Osteoblast (primary cell): ENCODE data around the gene SINHCAF. TPM values are rescaled to one million over a fixed set of nuclear protein-coding genes. Genes with fewer than 3 reads are reported as not detected.

Experiments used
- DNase-seq: peaks from one replicate; pipeline ENCODE4 v3.0.0; 2011; ENCODE audit warnings: low spot score, mixed read lengths; ENCODE audit not compliant: insufficient read length; ENCODE audit errors: missing footprints
- H2AFZ ChIP-seq: 2 replicates; pipeline ENCODE4 v1.6.0; 2011; ENCODE audit warnings: mild to moderate bottlenecking, low read length
- H3K27ac ChIP-seq: 2 replicates; pipeline ENCODE4 v1.5.1; 2011; ENCODE audit warnings: mild to moderate bottlenecking, low read depth, low read length, moderate library complexity
- H3K27me3 ChIP-seq: 2 replicates; pipeline ENCODE4 v1.6.0; 2012; ENCODE audit warnings: mild to moderate bottlenecking, control low read depth, inconsistent platforms, low read length, moderate library complexity; ENCODE audit not compliant: insufficient read depth
- H3K36me3 ChIP-seq: 2 replicates; pipeline ENCODE4 v1.5.1; 2011; ENCODE audit warnings: mild to moderate bottlenecking, low read length, control low read depth, moderate library complexity; ENCODE audit not compliant: insufficient read depth
- H3K4me1 ChIP-seq: 2 replicates; pipeline ENCODE4 v1.5.1; 2011; ENCODE audit warnings: mild to moderate bottlenecking, low read length, control low read depth, moderate library complexity; ENCODE audit not compliant: insufficient read depth
- H3K4me2 ChIP-seq: 2 replicates; pipeline ENCODE4 v1.6.0; 2011; ENCODE audit warnings: mild to moderate bottlenecking, low read length; ENCODE audit not compliant: insufficient read depth
- H3K4me3 ChIP-seq: fragments of 200-600 bp; sonication (generic); 3 replicates; pipeline ENCODE4 v1.5.1; 2012; ENCODE audit warnings: mild to moderate bottlenecking, low read length, inconsistent platforms; ENCODE audit not compliant: insufficient read depth
- H3K79me2 ChIP-seq: 2 replicates; pipeline ENCODE4 v1.6.0; 2012; ENCODE audit warnings: mild to moderate bottlenecking, low read length, control low read depth, inconsistent platforms; ENCODE audit not compliant: insufficient read depth
- H3K9me3 ChIP-seq: 2 replicates; pipeline ENCODE4 v1.5.1; 2011; ENCODE audit warnings: low read depth, low read length, control low read depth
- H4K20me1 ChIP-seq: 2 replicates; pipeline ENCODE4 v1.6.0; 2012; ENCODE audit warnings: mild to moderate bottlenecking, low read length, control low read depth; ENCODE audit not compliant: insufficient read depth
- total RNA-seq: library from RNA; depleted of rRNA; stranded (reverse); fragments of >200 nt; gene quantifications from 2 replicates; pipeline ENCODE4 v1.2.3, GENCODE V29; 2012
- TF ChIP-seq, protein P1 (sequence below): IDR thresholded peaks from 2 replicates; pipeline ENCODE4 v1.5.1; 2011; ENCODE audit warnings: mild to moderate bottlenecking, low read depth, low read length, moderate library complexity; ENCODE audit errors: extremely low read depth

Gene SINHCAF
- total RNA-seq, 1 donor = 11.2 TPM

DNA sequence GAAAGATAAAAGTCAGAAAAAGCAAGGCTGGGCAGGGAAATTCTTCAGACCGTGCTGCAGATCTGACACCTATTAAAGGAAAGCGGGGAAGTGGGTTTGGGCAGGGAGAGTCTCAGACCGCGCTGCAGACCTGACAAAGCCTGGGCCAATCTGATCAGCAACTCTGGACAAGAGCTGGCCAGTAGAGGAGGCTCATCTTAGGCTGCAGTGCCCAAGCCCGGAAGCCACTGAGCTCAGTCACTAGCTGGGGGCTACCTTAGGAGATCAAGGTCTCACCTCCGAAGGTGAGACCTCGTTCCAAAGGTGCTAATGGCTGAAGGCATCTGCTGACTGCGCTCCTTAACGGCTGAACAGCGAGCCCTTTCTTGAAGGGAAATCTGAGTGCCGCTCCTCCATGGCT, 60.2 kb downstream of the SINHCAF start:
- no peaks in the 10 kb centered on the region for H3K9me3 ChIP-seq
- H3K36me3 ChIP-seq = no peaks in the 10 kb centered on the region
- H3K4me1 ChIP-seq = no peaks in the 10 kb centered on the region
- no peaks in the 10 kb centered on the region for H4K20me1 ChIP-seq
- no peaks in the 10 kb centered on the region for H3K79me2 ChIP-seq
- no peak overlapping the region for H3K4me2 ChIP-seq
- no peak overlapping the region for H3K27ac ChIP-seq
- no peak overlapping the region for H3K4me3 ChIP-seq
- no peaks in the 10 kb centered on the region for H3K27me3 ChIP-seq
- H2AFZ ChIP-seq = peak overlapping the region; percentile 78
- DNase-seq = no peak
- TF ChIP-seq, protein P1, sequence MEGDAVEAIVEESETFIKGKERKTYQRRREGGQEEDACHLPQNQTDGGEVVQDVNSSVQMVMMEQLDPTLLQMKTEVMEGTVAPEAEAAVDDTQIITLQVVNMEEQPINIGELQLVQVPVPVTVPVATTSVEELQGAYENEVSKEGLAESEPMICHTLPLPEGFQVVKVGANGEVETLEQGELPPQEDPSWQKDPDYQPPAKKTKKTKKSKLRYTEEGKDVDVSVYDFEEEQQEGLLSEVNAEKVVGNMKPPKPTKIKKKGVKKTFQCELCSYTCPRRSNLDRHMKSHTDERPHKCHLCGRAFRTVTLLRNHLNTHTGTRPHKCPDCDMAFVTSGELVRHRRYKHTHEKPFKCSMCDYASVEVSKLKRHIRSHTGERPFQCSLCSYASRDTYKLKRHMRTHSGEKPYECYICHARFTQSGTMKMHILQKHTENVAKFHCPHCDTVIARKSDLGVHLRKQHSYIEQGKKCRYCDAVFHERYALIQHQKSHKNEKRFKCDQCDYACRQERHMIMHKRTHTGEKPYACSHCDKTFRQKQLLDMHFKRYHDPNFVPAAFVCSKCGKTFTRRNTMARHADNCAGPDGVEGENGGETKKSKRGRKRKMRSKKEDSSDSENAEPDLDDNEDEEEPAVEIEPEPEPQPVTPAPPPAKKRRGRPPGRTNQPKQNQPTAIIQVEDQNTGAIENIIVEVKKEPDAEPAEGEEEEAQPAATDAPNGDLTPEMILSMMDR = no peak

- H3K4me2 ChIP-seq = no peak overlapping the region
- no peak overlapping the region for H3K4me3 ChIP-seq
- TF ChIP-seq, protein P1 = no peak
- no peaks in the 10 kb centered on the region for H3K36me3 ChIP-seq
- no peak overlapping the region for H2AFZ ChIP-seq
- DNase-seq = peak; percentile 61
- H4K20me1 ChIP-seq = no peaks in the 10 kb centered on the region
- H3K27ac ChIP-seq = no peak overlapping the region
- no peaks in the 10 kb centered on the region for H3K79me2 ChIP-seq
- H3K9me3 ChIP-seq = no peaks in the 10 kb centered on the region
- no peaks in the 10 kb centered on the region for H3K4me1 ChIP-seq
- no peaks in the 10 kb centered on the region for H3K27me3 ChIP-seq
These were observed 62.3 kb downstream of the SINHCAF start for GRCh38 chr12:31263661-31264060.

- no peaks in the 10 kb centered on the region for H4K20me1 ChIP-seq
- no peak overlapping the region for H3K4me2 ChIP-seq
- no peaks in the 10 kb centered on the region for H3K36me3 ChIP-seq
- DNase-seq = no peak
- H3K4me1 ChIP-seq = no peaks in the 10 kb centered on the region
- TF ChIP-seq, protein P1 = no peak
- no peak overlapping the region for H3K27ac ChIP-seq
- H3K79me2 ChIP-seq = no peaks in the 10 kb centered on the region
- H3K9me3 ChIP-seq = no peaks in the 10 kb centered on the region
- no peak overlapping the region for H2AFZ ChIP-seq
- H3K4me3 ChIP-seq = no peak overlapping the region
- H3K27me3 ChIP-seq = no peaks in the 10 kb centered on the region
These were observed 64.2 kb downstream of the SINHCAF start for GRCh38 chr12:31261744-31262143.

GRCh38 chr12:31260840-31261239, 65.1 kb downstream of the SINHCAF start:
- TF ChIP-seq, protein P1 = no peak
- Histone ChIP-seq H3K79me2 (no peaks in the 10 kb centered on the region), H3K9me3 (no peaks in the 10 kb centered on the region), H3K4me1 (no peaks in the 10 kb centered on the region), H3K4me3 (no peak overlapping the region), H2AFZ (no peak overlapping the region), H3K27me3 (no peaks in the 10 kb centered on the region), H3K4me2 (no peak overlapping the region), H3K36me3 (no peaks in the 10 kb centered on the region), H4K20me1 (no peaks in the 10 kb centered on the region), H3K27ac (no peak overlapping the region)
- no peak for DNase-seq
